PC-3 (cell line): Measurements from ENCODE around the gene CIAPIN1. TPM values are rescaled to one million over a fixed set of nuclear protein-coding genes. Genes with fewer than 3 reads are reported as not detected.
A peak's percentile ranks its signal among the peaks of the same experiment; 100 is the strongest.

Source experiments
- ATAC-seq: fragments of 200-7000 bp; cut with Tn5 transposase; 2 replicates; pipeline ENCODE4 v1.9.1; 2020; ENCODE audit warnings: mild to moderate bottlenecking, moderate library complexity
- BruUV-seq: library from RNA; stranded (reverse); fragments of 400-500 nt; replicated peaks from 2 replicates; lab custom pipeline; 2021; lab: Mats Ljungman, UMichigan
- CTCF ChIA-PET: fragments of 300-600 bp; sonication (Branson Sonifier 250); formaldehyde crosslinking; loops from one replicate; lab custom pipeline; 2022; ENCODE audit warnings: antibody characterized with exemption; lab: Charles Lee
- POLR2A ChIA-PET: fragments of 300-600 bp; sonication (Branson Sonifier 250); formaldehyde crosslinking; loops from one replicate; lab custom pipeline; 2022; ENCODE audit warnings: antibody characterized with exemption; ENCODE audit not compliant: unreplicated experiment; lab: Charles Lee
- DNase-seq: peaks from one replicate; pipeline ENCODE4 v3.0.0-alpha.2; 2015
- H2AFZ ChIP-seq: fragments of 300-600 bp; sonication (generic); 2 replicates; pipeline ENCODE4 v1.6.0; 2016; ENCODE audit warnings: antibody characterized with exemption, low read length
- H3F3A ChIP-seq: fragments of 300-600 bp; sonication (generic); one replicate; pipeline ENCODE4 v1.6.0; 2017; ENCODE audit warnings: antibody characterized with exemption, low read length, control low read depth, mild to moderate bottlenecking; ENCODE audit not compliant: unreplicated experiment
- H3K27ac ChIP-seq: fragments of 300-600 bp; sonication (generic); 2 replicates; pipeline ENCODE4 v1.5.1; 2016; ENCODE audit warnings: mild to moderate bottlenecking, low read length
- H3K27me3 ChIP-seq: fragments of 300-600 bp; sonication (generic); 2 replicates; pipeline ENCODE4 v1.6.1; 2016; ENCODE audit warnings: low read length, mixed read lengths
- H3K36me3 ChIP-seq: fragments of 300-600 bp; sonication (generic); 2 replicates; pipeline ENCODE4 v1.6.1; 2016; ENCODE audit warnings: low read depth, mixed run types, low read length, mixed read lengths
- H3K4me1 ChIP-seq: fragments of 300-600 bp; sonication (generic); 2 replicates; pipeline ENCODE4 v1.5.1; 2016; ENCODE audit warnings: low read length; ENCODE audit not compliant: insufficient read depth
- H3K4me2 ChIP-seq: fragments of 300-600 bp; sonication (generic); 2 replicates; pipeline ENCODE4 v1.6.0; 2016; ENCODE audit warnings: low read length
- H3K4me3 ChIP-seq: fragments of 300-600 bp; sonication (generic); 2 replicates; pipeline ENCODE4 v1.5.1; 2016; ENCODE audit warnings: mild to moderate bottlenecking, low read length, mixed read lengths
- H3K79me2 ChIP-seq: fragments of 300-600 bp; sonication (generic); 2 replicates; pipeline ENCODE4 v1.6.1; 2017; ENCODE audit warnings: low read length, mixed read lengths
- H3K9ac ChIP-seq: fragments of 300-600 bp; sonication (generic); 2 replicates; pipeline ENCODE4 v1.6.0; 2016; ENCODE audit warnings: mild to moderate bottlenecking, low read length
- H3K9me2 ChIP-seq: fragments of 300-600 bp; sonication (generic); replicated peaks from 2 replicates; pipeline ENCODE4 v1.6.1; 2016; ENCODE audit warnings: mixed run types, low read length, mixed read lengths
- H3K9me3 ChIP-seq: fragments of 300-600 bp; sonication (generic); 2 replicates; pipeline ENCODE4 v1.6.1; 2016; ENCODE audit warnings: low read length, mixed read lengths
- H4K20me1 ChIP-seq: fragments of 300-600 bp; sonication (generic); 2 replicates; pipeline ENCODE4 v1.6.1; 2016; ENCODE audit warnings: low read length, mixed read lengths
- CTCF ChIP-seq: fragments of 300-600 bp; sonication (generic); conservative IDR thresholded peaks from 2 replicates; pipeline ENCODE4 v1.5.1; 2017; ENCODE audit warnings: antibody characterized with exemption, low read depth, mild to moderate bottlenecking, low read length
- EZH2 ChIP-seq: fragments of 300-600 bp; sonication (generic); IDR thresholded peaks from one replicate; pipeline ENCODE4 v1.6.1; 2017; ENCODE audit warnings: antibody characterized with exemption, mild to moderate bottlenecking, low read length; ENCODE audit not compliant: unreplicated experiment
- EZH2phosphoT487 ChIP-seq: fragments of 300-600 bp; sonication (generic); IDR thresholded peaks from 2 replicates; pipeline ENCODE4 v1.6.1; 2018; ENCODE audit warnings: mild to moderate bottlenecking, antibody characterized with exemption, low read length, borderline replicate concordance
- intact Hi-C: fragments of 100-400 bp; cut with micrococcal nuclease; formaldehyde crosslinking; loops from 2 replicates; pipeline ENCODE4 v1.9.0; 2023
- total RNA-seq: library from RNA; depleted of rRNA; stranded (reverse); fragments of >200 nt; gene quantifications from 2 replicates; pipeline ENCODE4 v1.2.3, GENCODE V29; 2014

CIAPIN1 gene
- total RNA-seq, 1 experiment from 2014 or later, result 48.6 TPM

DNA sequence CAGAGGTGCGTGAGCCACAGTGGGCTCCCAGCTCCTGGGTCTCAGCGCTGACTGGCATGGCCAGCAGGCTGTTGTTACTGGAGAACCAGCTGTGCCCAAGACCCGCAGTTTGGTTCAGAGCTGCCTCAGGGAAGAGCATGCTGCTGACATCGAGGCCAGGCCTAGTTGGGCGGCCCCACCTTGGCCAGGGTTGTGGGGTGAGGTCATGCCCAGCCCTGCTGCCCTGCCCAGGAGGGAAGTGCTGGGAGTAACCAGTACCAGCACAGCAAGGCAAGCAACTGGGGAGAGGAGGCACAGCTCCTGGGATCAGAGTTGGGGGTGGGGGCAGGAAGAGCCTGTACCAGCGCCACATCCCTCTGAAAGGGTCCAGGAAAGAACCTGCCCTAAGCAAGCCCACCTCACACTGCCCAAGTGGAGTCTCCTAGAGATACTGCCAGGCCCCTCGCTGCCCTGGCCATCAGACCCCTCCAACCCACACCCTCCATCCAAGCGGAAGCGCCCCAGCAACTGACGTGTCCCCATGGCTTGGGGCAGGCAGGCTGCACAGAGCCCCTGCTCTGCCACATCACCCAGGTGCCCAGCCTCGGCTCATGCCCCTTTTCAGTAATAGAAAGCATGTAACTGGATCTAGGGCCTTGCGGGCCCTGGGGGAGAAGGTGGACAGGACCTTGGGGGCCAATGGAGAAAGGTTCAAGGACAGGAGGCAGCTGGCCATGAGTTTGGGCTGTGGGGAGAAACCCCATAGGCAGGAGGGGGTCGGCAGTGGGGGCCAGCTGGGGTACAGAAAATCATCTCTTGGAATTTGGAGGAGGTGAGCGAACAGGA, 38.1 kb upstream of the CIAPIN1 start:
- CTCF ChIA-PET, result no interaction called here
- ATAC-seq (no peak), DNase-seq (no peak)
- H4K20me1 ChIP-seq, result no peaks in the 10 kb centered on the region
- peak overlapping the region; percentile 65 for H2AFZ ChIP-seq
- no peaks in the 10 kb centered on the region for H3K9me2 ChIP-seq
- no peaks in the 10 kb centered on the region for H3K27me3 ChIP-seq
- H3K79me2 ChIP-seq, result no peaks in the 10 kb centered on the region
- TF ChIP-seq CTCF (no peak), EZH2 (no peak), EZH2phosphoT487 (no peak)
- TSS peak; percentile 48 for BruUV-seq
- H3K27ac ChIP-seq, result no peak overlapping the region
- peak overlapping the region; percentile 87 for H3K4me2 ChIP-seq
- POLR2A ChIA-PET, result interaction anchor here (0.7 kb wide), 1 partner anchor 181 kb away, joined by 3 read pairs; no protein-coding TSS in a partner anchor
- intact Hi-C loops, result no loop called here
- H3K9ac ChIP-seq, result no peak overlapping the region
- no peaks in the 10 kb centered on the region; the same call in 1 of the 2 replicates for H3K4me1 ChIP-seq
- no peaks in the 10 kb centered on the region for H3F3A ChIP-seq
- H3K4me3 ChIP-seq, result peak overlapping the region; percentile 69
- no peaks in the 10 kb centered on the region for H3K9me3 ChIP-seq
- H3K36me3 ChIP-seq, result no peaks in the 10 kb centered on the region

DNA sequence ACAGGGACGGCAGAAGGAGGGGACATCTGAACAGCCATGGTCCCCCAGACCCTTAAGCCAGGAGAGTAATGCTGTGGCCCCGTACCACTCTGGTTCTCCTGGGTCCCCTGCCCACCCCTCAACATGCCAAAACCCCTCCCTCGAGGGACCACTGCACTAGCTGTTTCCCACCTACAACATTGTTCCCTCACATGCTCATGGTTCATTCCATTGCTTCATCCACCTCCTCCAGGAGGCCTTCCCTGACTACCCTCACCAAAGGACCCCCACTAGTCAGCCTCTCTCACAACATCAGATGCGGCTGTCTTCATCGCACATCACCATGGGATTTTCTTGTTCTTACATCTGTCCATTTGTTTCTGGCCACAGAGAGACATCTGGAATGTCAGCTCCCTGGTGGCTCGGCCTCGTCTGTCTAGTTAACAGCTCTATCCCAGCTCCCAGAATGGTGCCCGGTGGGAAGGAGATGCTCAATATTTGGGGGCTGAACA, 37.4 kb upstream of the CIAPIN1 start:
- no peaks in the 10 kb centered on the region for H4K20me1 ChIP-seq
- no peaks in the 10 kb centered on the region for H3K9me2 ChIP-seq
- no peak overlapping the region for H3K9ac ChIP-seq
- intact Hi-C loops, result no loop called here
- no peaks in the 10 kb centered on the region for H3K9me3 ChIP-seq
- no peak for ATAC-seq
- no peak overlapping the region for H3K4me2 ChIP-seq
- H2AFZ ChIP-seq, result no peak overlapping the region
- POLR2A ChIA-PET, result no interaction called here
- no peaks in the 10 kb centered on the region for H3K27me3 ChIP-seq
- H3K4me3 ChIP-seq, result no peak overlapping the region
- no peaks in the 10 kb centered on the region for H3F3A ChIP-seq
- no peak for DNase-seq
- TF ChIP-seq CTCF (no peak), EZH2 (no peak), EZH2phosphoT487 (no peak)
- no peaks in the 10 kb centered on the region for H3K36me3 ChIP-seq
- no peaks in the 10 kb centered on the region for H3K79me2 ChIP-seq
- CTCF ChIA-PET, result no interaction called here
- no peaks in the 10 kb centered on the region; the same call in 1 of the 2 replicates for H3K4me1 ChIP-seq
- no peak overlapping the region for H3K27ac ChIP-seq
- BruUV-seq, result no TSS peak
